ENCODE results near the gene UTP20. TPM values are rescaled to one million over a fixed set of nuclear protein-coding genes. Genes with fewer than 3 reads are reported as not detected.

Gene UTP20
- total RNA-seq, 1 donor, result 18.8 TPM

- no peak for TF ChIP-seq CTCF (IDR thresholded peaks at IDR 0.05; ENCODE audit: extremely low read depth, low read depth, low read length)
- DNase-seq (ENCODE audit: insufficient read length, low spot score, missing footprints), result no peak
Observed at GRCh38 chr12:101327051-101327450, 47.1 kb downstream of the UTP20 start.

GRCh38 chr12:101327546-101327945 is 47.6 kb downstream of the UTP20 start:
- no peaks in the 10 kb centered on the region for H3K27me3 ChIP-seq (ENCODE audit: insufficient read depth, low read length)
- no peak for DNase-seq (ENCODE audit: insufficient read length, low spot score, missing footprints)
- H4K20me1 ChIP-seq (ENCODE audit: insufficient read depth, low read length), result no peaks in the 10 kb centered on the region
- no peaks in the 10 kb centered on the region for H3K4me1 ChIP-seq (ENCODE audit: insufficient read depth, low read length)
- H3K79me2 ChIP-seq (ENCODE audit: insufficient read depth, low read length), result no peaks in the 10 kb centered on the region
- H2AFZ ChIP-seq (ENCODE audit: low read length), result no peak overlapping the region
- H3K36me3 ChIP-seq (ENCODE audit: insufficient read depth, low read length), result peaks cover 27% of the 10 kb centered on the region
- H3K4me3 ChIP-seq (ENCODE audit: insufficient read depth, low read length), result no peak overlapping the region
- no peak overlapping the region for H3K4me2 ChIP-seq (ENCODE audit: insufficient read depth, low read length)
- no peak for TF ChIP-seq CTCF (IDR thresholded peaks at IDR 0.05; ENCODE audit: extremely low read depth, low read depth, low read length)
- no peak overlapping the region for H3K27ac ChIP-seq (ENCODE audit: low read depth, low read length)
- no peaks in the 10 kb centered on the region for H3K9me3 ChIP-seq (ENCODE audit: low read depth, low read length)

More at GRCh38 chr12:101327051-101327450, 47.1 kb downstream of the UTP20 start:
- Histone ChIP-seq H3K4me2 (ENCODE audit: insufficient read depth, low read length) (no peak overlapping the region), H3K36me3 (ENCODE audit: insufficient read depth, low read length) (peaks cover 28% of the 10 kb centered on the region), H3K4me3 (ENCODE audit: insufficient read depth, low read length) (no peak overlapping the region), H3K4me1 (ENCODE audit: insufficient read depth, low read length) (no peaks in the 10 kb centered on the region), H2AFZ (ENCODE audit: low read length) (no peak overlapping the region), H3K27ac (ENCODE audit: low read depth, low read length) (no peak overlapping the region), H3K9me3 (ENCODE audit: low read depth, low read length) (no peaks in the 10 kb centered on the region), H3K79me2 (ENCODE audit: insufficient read depth, low read length) (no peaks in the 10 kb centered on the region), H4K20me1 (ENCODE audit: insufficient read depth, low read length) (no peaks in the 10 kb centered on the region), H3K27me3 (ENCODE audit: insufficient read depth, low read length) (no peaks in the 10 kb centered on the region)

GRCh38 chr12:101328917-101329316 is 49.0 kb downstream of the UTP20 start:
- no peak for DNase-seq (ENCODE audit: insufficient read length, low spot score, missing footprints)
- Histone ChIP-seq H3K27me3 (ENCODE audit: insufficient read depth, low read length) (no peaks in the 10 kb centered on the region), H3K4me1 (ENCODE audit: insufficient read depth, low read length) (no peaks in the 10 kb centered on the region), H3K36me3 (ENCODE audit: insufficient read depth, low read length) (peaks cover 32% of the 10 kb centered on the region), H2AFZ (ENCODE audit: low read length) (no peak overlapping the region), H3K79me2 (ENCODE audit: insufficient read depth, low read length) (no peaks in the 10 kb centered on the region), H3K4me2 (ENCODE audit: insufficient read depth, low read length) (no peak overlapping the region), H3K4me3 (ENCODE audit: insufficient read depth, low read length) (no peak overlapping the region), H3K27ac (ENCODE audit: low read depth, low read length) (no peak overlapping the region), H3K9me3 (ENCODE audit: low read depth, low read length) (no peaks in the 10 kb centered on the region), H4K20me1 (ENCODE audit: insufficient read depth, low read length) (no peaks in the 10 kb centered on the region)
- TF ChIP-seq CTCF (IDR thresholded peaks at IDR 0.05; ENCODE audit: extremely low read depth, low read depth, low read length), result no peak

GRCh38 chr12:101330631-101331030 is 50.7 kb downstream of the UTP20 start:
- H3K27me3 ChIP-seq (ENCODE audit: insufficient read depth, low read length), result no peaks in the 10 kb centered on the region
- H3K4me1 ChIP-seq (ENCODE audit: insufficient read depth, low read length), result no peaks in the 10 kb centered on the region
- no peaks in the 10 kb centered on the region for H3K79me2 ChIP-seq (ENCODE audit: insufficient read depth, low read length)
- H3K4me3 ChIP-seq (ENCODE audit: insufficient read depth, low read length), result no peak overlapping the region
- no peaks in the 10 kb centered on the region for H3K9me3 ChIP-seq (ENCODE audit: low read depth, low read length)
- H3K36me3 ChIP-seq (ENCODE audit: insufficient read depth, low read length), result peaks cover 40% of the 10 kb centered on the region
- no peaks in the 10 kb centered on the region for H4K20me1 ChIP-seq (ENCODE audit: insufficient read depth, low read length)
- no peak for TF ChIP-seq CTCF (IDR thresholded peaks at IDR 0.05; ENCODE audit: extremely low read depth, low read depth, low read length)
- H3K27ac ChIP-seq (ENCODE audit: low read depth, low read length), result no peak overlapping the region
- no peak overlapping the region for H3K4me2 ChIP-seq (ENCODE audit: insufficient read depth, low read length)
- DNase-seq (ENCODE audit: insufficient read length, low spot score, missing footprints), result no peak
- no peak overlapping the region for H2AFZ ChIP-seq (ENCODE audit: low read length)
